HCT116 (cell line): ENCODE measurements around the gene RBM42. TPM values are rescaled to one million over a fixed set of nuclear protein-coding genes. Genes with fewer than 3 reads are reported as not detected.

Experiments
- ATAC-seq: fragments of 200-7000 bp; cut with Tn5 transposase; 2 replicates; pipeline ENCODE4 v1.9.1; 2020; ENCODE audit warnings: mild to moderate bottlenecking, moderate library complexity
- BruUV-seq: library from RNA; stranded (reverse); fragments of 400-500 nt; replicated peaks from 2 replicates; lab custom pipeline; 2021; lab: Mats Ljungman, UMichigan
- CTCF ChIA-PET: fragments of 300-600 bp; sonication (Branson Sonifier 250); formaldehyde crosslinking; loops from one replicate; lab custom pipeline; 2021; ENCODE audit warnings: antibody characterized with exemption; lab: Charles Lee
- POLR2A ChIA-PET: fragments of 300-600, 350-600 bp; sonication (Branson Sonifier 250); formaldehyde crosslinking; loops from one replicate; lab custom pipeline; 2021; ENCODE audit warnings: antibody characterized with exemption; lab: Charles Lee
- RAD21 ChIA-PET, 2 experiments: fragments of 300-600 bp; sonication (Branson Sonifier 250); formaldehyde crosslinking; loops; one replicate each; lab custom pipeline; 2023; ENCODE audit warnings: low total read pairs in 2 of 2; ENCODE audit not compliant: uncharacterized antibody in 2 of 2, unreplicated experiment in 2 of 2, low non-redundant PET in 1 of 2; lab: Charles Lee
- DNase-seq: peaks from one replicate; pipeline ENCODE4 v3.0.0-alpha.2; 2010; ENCODE audit warnings: low read depth, low spot score
- H2AFZ ChIP-seq: fragments of 200-600 bp; shearing (Covaris generic), sonication (generic); 2 replicates; pipeline ENCODE4 v1.6.1; 2017; ENCODE audit warnings: low read depth, mixed run types, mixed read lengths, antibody characterized with exemption, low read length; ENCODE audit not compliant: poor library complexity, severe bottlenecking
- H3K27ac ChIP-seq: 2 replicates; pipeline ENCODE4 v1.5.1; 2012; ENCODE audit warnings: low read depth, low read length
- H3K27me3 ChIP-seq: fragments of 200-600 bp; sonication (generic); 2 replicates; pipeline ENCODE4 v1.6.1; 2016; ENCODE audit warnings: mixed run types, low read length, mixed read lengths; ENCODE audit not compliant: insufficient read depth
- H3K36me3 ChIP-seq, 2 experiments: fragments of 200-500 bp in 1 of 2; fragments of 200-600 bp in 1 of 2; sonication (Bioruptor generic) in 1 of 2; sonication (generic) in 1 of 2; 2 replicates each; pipeline versions ENCODE4 v1.5.1 to v1.6.1; 2014 to 2016; ENCODE audit warnings: low read length in 2 of 2, inconsistent platforms in 1 of 2, mixed read lengths in 1 of 2, mixed run types in 1 of 2; ENCODE audit not compliant: insufficient read depth in 2 of 2, control insufficient read depth in 1 of 2
- H3K4me1 ChIP-seq, 2 experiments: fragments of 200-600 bp in 1 of 2; sonication (generic) in 1 of 2; 2 replicates each; pipeline versions ENCODE4 v1.5.1 to v1.6.1; 2012 to 2017; ENCODE audit warnings: low read length in 2 of 2, inconsistent platforms in 1 of 2, mild to moderate bottlenecking in 1 of 2, mixed read lengths in 1 of 2, mixed run types in 1 of 2, moderate library complexity in 1 of 2; ENCODE audit not compliant: insufficient read depth in 2 of 2, control insufficient read depth in 1 of 2
- H3K4me2 ChIP-seq: fragments of 200-600 bp; sonication (generic); 2 replicates; pipeline ENCODE4 v1.6.1; 2017; ENCODE audit warnings: mixed run types, low read length, mixed read lengths
- H3K4me3 ChIP-seq, 2 experiments: fragments of 200-600 bp in 1 of 2; sonication (generic) in 1 of 2; replicated peaks in 1 of 2; 2 replicates each; pipeline ENCODE4 v1.5.1; 2011 to 2016; ENCODE audit warnings: low read length in 2 of 2, control low read depth in 1 of 2, low read depth in 1 of 2, mild to moderate bottlenecking in 1 of 2, mixed read lengths in 1 of 2, mixed run types in 1 of 2
- H3K79me2 ChIP-seq: fragments of 200-600 bp; sonication (generic); 2 replicates; pipeline ENCODE4 v1.6.1; 2017; ENCODE audit warnings: mild to moderate bottlenecking, mixed run types, low read length, moderate library complexity, mixed read lengths; ENCODE audit not compliant: insufficient read depth
- H3K9ac ChIP-seq: fragments of 200-600 bp; sonication (generic); 2 replicates; pipeline ENCODE4 v1.6.1; 2016; ENCODE audit warnings: low read length, mixed read lengths
- H3K9me2 ChIP-seq: fragments of 200-600 bp; sonication (generic), shearing (Covaris generic); 2 replicates; pipeline ENCODE4 v1.6.1; 2017; ENCODE audit warnings: mixed run types, mild to moderate bottlenecking, moderate library complexity; ENCODE audit not compliant: insufficient read depth
- H3K9me3 ChIP-seq, 2 experiments: fragments of 200-500 bp in 1 of 2; fragments of 200-600 bp in 1 of 2; sonication (Bioruptor generic) in 1 of 2; sonication (generic) in 1 of 2; 2 replicates each; pipeline ENCODE4 v1.6.1; 2014 to 2017; ENCODE audit warnings: low read length in 2 of 2, mixed read lengths in 2 of 2, inconsistent platforms in 1 of 2, low read depth in 1 of 2, mild to moderate bottlenecking in 1 of 2, mixed run types in 1 of 2, moderate library complexity in 1 of 2; ENCODE audit not compliant: control insufficient read depth in 1 of 2, insufficient read depth in 1 of 2
- H4K20me1 ChIP-seq: fragments of 200-600 bp; sonication (generic), shearing (Covaris generic); 2 replicates; pipeline ENCODE4 v1.6.1; 2017; ENCODE audit warnings: mixed run types, mild to moderate bottlenecking, moderate library complexity; ENCODE audit not compliant: insufficient read depth
- CEBPB ChIP-seq: IDR thresholded peaks from 2 replicates; pipeline ENCODE4 v1.6.1; 2012; ENCODE audit warnings: low read depth
- CTCF ChIP-seq, 3 experiments: fragments of 200-600 bp in 1 of 3; sonication (generic) in 1 of 3; IDR thresholded peaks in 2 of 3; conservative IDR thresholded peaks in 1 of 3; 2 replicates each; pipeline ENCODE4 v1.5.1; 2012 to 2017; ENCODE audit warnings: low read depth in 2 of 3, low read length in 2 of 3, antibody characterized with exemption in 1 of 3, borderline replicate concordance in 1 of 3, control low read depth in 1 of 3, mild to moderate bottlenecking in 1 of 3, mixed read lengths in 1 of 3, mixed run types in 1 of 3, moderate library complexity in 1 of 3; ENCODE audit not compliant: insufficient read depth in 1 of 3
- EGR1 ChIP-seq: IDR thresholded peaks from 2 replicates; pipeline ENCODE4 v1.6.1; 2012; ENCODE audit warnings: low read depth
- EZH2phosphoT487 ChIP-seq: fragments of 200-600 bp; IDR thresholded peaks from 2 replicates; pipeline ENCODE4 v1.6.1; 2018; ENCODE audit warnings: antibody characterized with exemption, borderline replicate concordance
- JUND ChIP-seq: IDR thresholded peaks from 2 replicates; pipeline ENCODE4 v1.6.1; 2012
- MAX ChIP-seq: IDR thresholded peaks from 2 replicates; pipeline ENCODE4 v1.6.1; 2012
- POLR2AphosphoS5 ChIP-seq: IDR thresholded peaks from 2 replicates; pipeline ENCODE4 v1.6.1; 2011; ENCODE audit warnings: mild to moderate bottlenecking, low read depth, low read length, moderate library complexity
- REST ChIP-seq: IDR thresholded peaks from 2 replicates; pipeline ENCODE4 v1.6.1; 2012; ENCODE audit warnings: low read depth
- SIN3A ChIP-seq: IDR thresholded peaks from 2 replicates; pipeline ENCODE4 v1.6.1; 2012; ENCODE audit warnings: low read depth
- TCF7L2 ChIP-seq: IDR thresholded peaks from 2 replicates; pipeline ENCODE4 v1.7.0; 2011; ENCODE audit warnings: borderline replicate concordance, inconsistent platforms; ENCODE audit not compliant: insufficient read depth, insufficient read length; ENCODE audit errors: extremely low read depth
- ZFX ChIP-seq: fragments of 450-650 bp; IDR thresholded peaks from 2 replicates; pipeline ENCODE4 v1.6.1; 2017
- ZNF274 ChIP-seq: fragments of 200-500 bp; sonication (Bioruptor generic); IDR thresholded peaks from 2 replicates; pipeline ENCODE4 v1.6.1; 2014; ENCODE audit warnings: mild to moderate bottlenecking, low read depth, low read length, inconsistent platforms
- intact Hi-C: fragments of 100-400 bp; cut with micrococcal nuclease; formaldehyde crosslinking; loops from 2 replicates; pipeline ENCODE4 v1.10.0; 2022
- total RNA-seq: library from RNA; stranded (reverse); gene quantifications from one replicate; pipeline ENCODE4 v1.2.1, GENCODE V29; 2021; ENCODE audit not compliant: unreplicated experiment

RBM42 gene
- total RNA-seq, 1 experiment from 2014 or later: 87.2 TPM

- no peak overlapping the region for H3K9ac ChIP-seq
- POLR2A ChIA-PET: no interaction called here
- DNase-seq: no peak
Measured at GRCh38 chr19:35622750-35623149, 6.1 kb upstream of the RBM42 start.

More at GRCh38 chr19:35622750-35623149, 6.1 kb upstream of the RBM42 start:
- intact Hi-C loops: no loop called here
- H3K36me3 ChIP-seq: no peaks in the 10 kb centered on the region; a peak in 2 of 4 replicates
- no TSS peak for BruUV-seq
- RAD21 ChIA-PET: no interaction called here
- H3K4me3 ChIP-seq: no peak overlapping the region
- H3K27ac ChIP-seq: no peak overlapping the region
- no peaks in the 10 kb centered on the region for H3K9me3 ChIP-seq
- no peaks in the 10 kb centered on the region for H3K79me2 ChIP-seq
- no peaks in the 10 kb centered on the region for H3K9me2 ChIP-seq
- no peak for TF ChIP-seq ZNF274
- TF ChIP-seq REST: no peak
- TF ChIP-seq TCF7L2: no peak
- no peak for TF ChIP-seq EZH2phosphoT487
- TF ChIP-seq ZFX: no peak
- TF ChIP-seq CEBPB: no peak
- TF ChIP-seq JUND: no peak
- no peak for TF ChIP-seq POLR2AphosphoS5
- no peak for TF ChIP-seq MAX
- TF ChIP-seq EGR1: no peak
- TF ChIP-seq SIN3A: no peak
- no peak for TF ChIP-seq CTCF (IDR thresholded peaks at IDR 0.05 in 2 of 3, conservative IDR thresholded peaks at IDR 0.05 in 1 of 3; ENCODE audit: borderline replicate concordance in 1 of 3, insufficient read depth in 1 of 3, low read depth in 2 of 3, low read length in 2 of 3)
- CTCF ChIA-PET: no interaction called here
- peaks cover 2% of the 10 kb centered on the region in 2 experiments; a peak in 2 of 4 replicates for H3K4me1 ChIP-seq
- H3K27me3 ChIP-seq: no peaks in the 10 kb centered on the region
- H3K4me2 ChIP-seq: no peak overlapping the region
- H4K20me1 ChIP-seq: no peaks in the 10 kb centered on the region
- ATAC-seq: no peak
- H2AFZ ChIP-seq: no peak overlapping the region
